GM18517 (cell line): ENCODE data around the gene CLRN2.

Source experiments
- ATAC-seq: cut with Tn5 transposase; IDR thresholded peaks from one replicate; pipeline ENCODE4 v1.9.1; 2021; ENCODE audit warnings: mild to moderate bottlenecking, moderate library complexity; ENCODE audit not compliant: unreplicated experiment

CLRN2 gene, protein sequence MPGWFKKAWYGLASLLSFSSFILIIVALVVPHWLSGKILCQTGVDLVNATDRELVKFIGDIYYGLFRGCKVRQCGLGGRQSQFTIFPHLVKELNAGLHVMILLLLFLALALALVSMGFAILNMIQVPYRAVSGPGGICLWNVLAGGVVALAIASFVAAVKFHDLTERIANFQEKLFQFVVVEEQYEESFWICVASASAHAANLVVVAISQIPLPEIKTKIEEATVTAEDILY

DNA sequence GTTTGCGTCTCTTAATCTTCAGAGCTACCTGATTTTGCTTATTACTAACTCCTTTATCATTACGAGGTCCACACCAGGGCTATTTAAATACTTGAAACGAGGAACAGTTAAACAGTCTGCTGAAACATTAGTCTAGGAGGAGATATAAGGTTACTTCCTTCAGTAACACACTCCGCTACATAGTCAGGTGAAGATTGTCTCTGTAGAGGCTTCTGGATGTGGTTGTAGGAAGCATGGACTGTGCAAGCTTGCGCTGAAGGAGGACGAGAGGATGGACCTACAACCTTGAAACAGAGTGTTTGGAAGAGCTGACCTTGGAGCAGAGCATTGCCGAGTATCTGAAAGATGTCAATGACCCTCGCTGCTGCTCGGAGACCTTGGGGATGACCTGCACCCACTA, at the start of gene CLRN2:
Gene CLRN2 (plus strand): TSS at position 301 of the 400 bp plus-strand sequence. CDS start 102 bp downstream, outside the sequence.
- no peak for ATAC-seq

GRCh38 chr4:17468619-17469221, 46.2 kb upstream of the CLRN2 start:
- no peak for ATAC-seq

GRCh38 chr4:17469931-17470674, 44.9 kb upstream of the CLRN2 start:
- ATAC-seq, result no peak

DNA sequence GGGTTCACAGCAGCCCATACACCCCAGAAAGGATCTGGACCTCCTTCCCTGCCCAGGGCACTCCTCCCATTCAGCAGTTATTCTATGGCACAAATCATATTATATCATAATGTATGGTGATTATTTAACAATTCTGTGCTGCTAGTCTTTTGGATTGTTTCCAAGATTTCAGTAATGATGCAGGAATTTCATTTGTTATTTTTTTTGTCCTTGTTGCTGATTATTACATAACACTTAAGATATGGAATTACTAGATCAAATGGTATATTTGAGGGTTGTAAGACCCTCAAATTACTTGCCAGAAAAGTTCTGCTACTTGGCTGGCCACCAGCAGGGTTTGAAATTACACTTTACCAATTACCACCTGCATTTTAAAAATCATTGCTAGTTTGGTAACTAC, 39.5 kb upstream of the CLRN2 start:
- ATAC-seq, result no peak

DNA sequence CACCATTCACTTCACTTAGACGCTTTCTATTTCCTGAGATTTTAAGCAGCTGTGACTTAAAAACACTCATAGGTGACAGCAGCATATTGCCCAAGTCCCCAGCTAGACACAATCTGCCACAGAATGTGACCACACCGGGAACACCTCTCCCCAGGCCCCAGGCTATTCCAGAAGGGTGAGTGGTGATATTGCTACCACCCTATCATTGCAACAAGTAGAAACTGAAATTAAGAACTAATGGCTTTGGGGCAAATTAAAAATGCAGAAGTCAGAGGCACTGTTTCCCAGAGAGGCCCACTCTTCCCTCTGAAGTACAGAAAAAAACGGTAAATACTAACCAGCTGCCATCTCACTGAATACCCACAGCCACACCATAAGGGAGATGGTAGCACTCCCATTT, 38.1 kb upstream of the CLRN2 start:
- ATAC-seq, result no peak

GRCh38 chr4:17477774-17478472, 37.0 kb upstream of the CLRN2 start:
- no peak for ATAC-seq

DNA sequence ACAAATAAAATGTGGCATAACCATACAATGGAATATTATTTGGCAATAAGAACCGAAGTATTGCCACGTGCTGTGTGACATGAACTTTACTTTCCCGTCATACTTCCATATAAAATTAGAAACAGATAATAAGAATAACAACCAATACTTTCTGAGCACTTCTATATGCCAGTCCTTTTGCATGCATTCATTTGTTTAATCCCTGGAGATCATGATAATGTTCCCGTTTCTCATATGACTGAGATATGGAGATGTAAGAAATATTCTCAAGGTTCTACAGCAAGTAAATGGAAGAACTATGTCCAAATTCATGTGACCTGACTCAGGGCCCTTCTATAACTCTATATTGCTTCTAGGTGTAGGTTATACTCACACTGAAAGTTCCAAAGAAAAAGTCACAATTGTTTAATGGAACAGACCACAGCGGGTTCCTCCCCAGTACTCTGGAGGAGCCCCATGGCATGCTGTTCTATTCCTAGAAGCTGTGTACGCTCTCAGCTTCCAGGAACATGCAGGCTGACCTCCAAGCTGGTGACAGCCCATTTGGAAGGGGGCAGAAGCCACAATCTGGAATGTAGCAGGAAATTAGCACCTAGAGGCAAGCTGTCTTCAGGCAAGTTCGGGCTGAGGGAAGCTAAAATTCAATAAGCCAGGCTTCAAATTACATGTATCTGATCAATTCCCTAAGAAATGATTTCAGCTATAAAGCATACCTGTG, 34.6 kb upstream of the CLRN2 start:
- ATAC-seq, result no peak

- ATAC-seq, result no peak
Observed at GRCh38 chr4:17480955-17481354, 34.0 kb upstream of the CLRN2 start.

DNA sequence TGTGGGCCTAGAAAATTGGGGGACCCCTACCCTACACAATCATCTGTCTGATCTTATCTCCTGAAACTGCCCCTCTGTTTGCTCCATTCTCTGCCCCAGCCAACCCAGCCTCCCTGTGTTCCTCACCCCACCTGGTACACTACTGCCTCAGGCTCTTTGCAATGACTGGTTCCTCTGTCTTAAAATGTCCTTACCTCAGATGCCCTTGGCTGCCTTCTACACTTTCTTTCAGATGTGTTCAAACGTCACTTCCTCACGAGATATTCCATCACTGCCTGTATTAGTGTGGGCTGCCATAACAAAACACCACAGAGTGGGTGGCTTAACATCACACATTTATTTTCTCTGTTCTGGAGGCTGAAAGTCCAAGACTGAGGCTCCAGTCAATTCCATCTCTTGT, 32.2 kb upstream of the CLRN2 start:
- ATAC-seq, result no peak

DNA sequence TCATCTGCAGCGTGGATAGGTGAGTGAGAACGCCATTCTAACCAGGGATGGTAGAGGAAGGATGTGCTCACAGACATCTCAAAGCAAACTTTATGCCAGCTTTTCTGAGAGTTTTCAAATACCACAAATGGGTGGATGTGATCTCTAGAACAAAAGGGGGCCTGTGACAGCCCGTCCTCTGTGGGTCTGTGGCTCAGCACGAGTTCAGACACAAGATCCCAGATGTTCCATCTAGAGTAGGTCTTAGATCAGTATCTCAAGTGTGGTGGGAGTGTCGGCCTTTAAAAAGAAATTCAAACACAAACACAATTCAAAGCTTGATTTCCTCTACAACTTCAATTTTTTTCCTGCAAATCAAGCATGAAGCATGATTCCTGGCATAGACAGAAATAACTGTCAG, 25.8 kb upstream of the CLRN2 start:
- ATAC-seq, result no peak

DNA sequence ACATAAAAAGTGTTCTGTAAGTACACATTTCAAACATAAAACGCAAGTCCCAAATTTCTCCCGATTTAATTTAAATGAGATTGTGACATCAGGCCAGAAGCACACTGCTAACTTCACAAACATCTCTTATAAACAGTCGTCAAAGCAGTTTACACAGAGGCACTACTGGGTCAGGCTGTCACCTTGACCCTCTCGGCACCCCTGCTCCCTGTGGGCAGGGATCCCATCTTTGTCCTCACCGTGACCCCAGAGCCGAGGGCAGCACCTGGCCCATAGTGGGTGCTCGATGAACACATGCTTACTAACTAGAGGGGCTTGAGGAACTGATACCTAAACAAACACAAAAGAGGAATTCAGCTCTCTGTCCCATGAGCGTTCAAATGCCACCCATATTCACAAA, 25.2 kb upstream of the CLRN2 start:
- ATAC-seq, result no peak

GRCh38 chr4:17490575-17491059, 24.3 kb upstream of the CLRN2 start:
- ATAC-seq, result no peak

- no peak for ATAC-seq
Observed at GRCh38 chr4:17491196-17491595, 23.8 kb upstream of the CLRN2 start.

DNA sequence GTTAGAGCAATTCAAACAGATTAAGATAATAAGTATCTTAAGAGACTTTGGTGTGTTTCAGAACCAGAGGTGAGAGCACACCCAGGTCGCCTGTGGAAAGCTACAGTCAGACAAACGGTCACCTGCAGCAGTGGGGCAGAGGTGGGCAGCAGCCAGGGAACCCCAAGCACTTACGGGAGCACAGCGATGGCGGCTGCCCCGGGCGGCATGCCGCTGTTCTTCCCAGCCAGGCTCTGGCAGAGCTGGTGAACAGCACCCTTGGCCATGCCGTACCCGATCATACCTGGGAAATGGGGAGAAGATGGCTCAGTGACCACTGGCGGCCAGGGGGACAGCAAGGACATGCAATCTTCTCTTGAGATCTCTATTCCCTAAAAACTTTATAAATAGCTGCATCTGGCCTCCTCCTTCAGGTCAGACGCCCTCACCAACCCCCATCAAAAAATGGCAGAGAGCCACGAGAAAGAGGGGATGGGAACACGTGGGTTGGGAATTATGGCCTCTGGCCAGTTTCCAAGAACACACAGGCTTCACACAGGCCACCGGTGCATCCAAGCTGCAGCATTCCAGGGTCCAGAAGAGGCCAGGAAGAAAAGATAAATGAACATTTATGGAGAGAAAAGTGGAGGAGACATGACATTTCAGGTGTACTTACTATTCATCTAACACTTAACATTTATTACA, 22.8 kb upstream of the CLRN2 start:
- ATAC-seq, result no peak

DNA sequence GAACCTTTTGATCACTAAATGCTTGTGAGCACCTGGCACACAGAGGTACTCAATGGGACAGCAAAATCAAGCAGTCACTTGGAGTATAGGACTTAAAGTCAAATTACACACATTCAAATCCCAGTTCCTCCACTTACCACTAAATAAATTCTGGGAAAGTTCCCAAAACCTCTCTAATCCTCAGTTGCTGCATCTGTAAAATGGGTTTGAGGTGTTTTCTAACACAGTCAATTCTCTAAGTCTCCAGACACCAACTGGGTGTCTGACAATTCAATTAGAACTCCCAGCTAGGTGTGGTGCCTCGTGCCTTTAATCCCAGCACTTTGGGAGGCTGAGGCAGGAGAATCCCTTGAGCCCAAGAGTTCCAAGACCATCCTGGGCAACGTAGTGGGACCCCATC, 22.1 kb upstream of the CLRN2 start:
- ATAC-seq, result no peak

GRCh38 chr4:17493619-17494018, 21.3 kb upstream of the CLRN2 start:
- no peak for ATAC-seq

DNA sequence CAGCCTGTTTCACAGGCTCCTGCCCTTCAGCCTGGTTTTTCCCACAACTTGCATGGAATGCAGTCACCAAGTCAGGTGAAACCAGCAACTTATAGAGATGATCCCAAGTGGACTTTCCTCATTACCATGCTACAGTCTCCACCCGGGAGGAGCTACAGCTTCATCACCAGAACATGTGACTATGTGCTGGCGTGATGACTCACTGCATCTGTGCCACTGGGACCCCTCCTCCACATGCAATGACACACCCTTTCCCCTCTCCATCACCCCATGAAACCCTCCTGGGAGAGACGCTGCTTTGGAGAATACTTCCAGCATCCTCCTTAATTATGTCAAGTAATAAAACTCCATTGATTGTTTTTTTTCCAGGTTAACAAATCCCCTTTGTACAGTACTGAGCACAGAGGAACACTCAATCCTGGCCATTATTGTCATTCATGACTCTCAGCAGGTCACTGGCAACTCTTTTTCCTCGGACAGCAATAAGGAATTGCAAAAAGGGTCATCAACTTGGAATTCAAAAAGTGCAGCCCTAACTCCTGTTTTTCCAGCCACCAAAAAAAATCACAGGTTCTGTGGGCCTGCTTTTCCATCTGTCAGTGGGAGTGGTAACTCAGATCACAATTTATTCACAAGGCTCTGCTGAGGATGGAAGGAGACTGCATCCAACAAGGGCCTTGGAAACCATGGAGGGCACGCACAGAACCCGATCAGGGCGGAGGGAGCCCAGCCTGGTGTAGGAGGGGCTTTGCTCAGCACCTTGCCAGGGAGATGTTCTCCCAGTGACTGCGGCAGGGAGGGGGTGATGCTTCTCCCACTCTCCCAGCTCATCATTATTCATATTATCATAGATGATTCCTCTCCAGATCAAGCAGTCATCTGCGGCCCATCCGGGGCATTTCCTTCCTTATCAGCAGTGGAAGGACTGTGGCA, 20.4 kb upstream of the CLRN2 start:
- no peak for ATAC-seq

DNA sequence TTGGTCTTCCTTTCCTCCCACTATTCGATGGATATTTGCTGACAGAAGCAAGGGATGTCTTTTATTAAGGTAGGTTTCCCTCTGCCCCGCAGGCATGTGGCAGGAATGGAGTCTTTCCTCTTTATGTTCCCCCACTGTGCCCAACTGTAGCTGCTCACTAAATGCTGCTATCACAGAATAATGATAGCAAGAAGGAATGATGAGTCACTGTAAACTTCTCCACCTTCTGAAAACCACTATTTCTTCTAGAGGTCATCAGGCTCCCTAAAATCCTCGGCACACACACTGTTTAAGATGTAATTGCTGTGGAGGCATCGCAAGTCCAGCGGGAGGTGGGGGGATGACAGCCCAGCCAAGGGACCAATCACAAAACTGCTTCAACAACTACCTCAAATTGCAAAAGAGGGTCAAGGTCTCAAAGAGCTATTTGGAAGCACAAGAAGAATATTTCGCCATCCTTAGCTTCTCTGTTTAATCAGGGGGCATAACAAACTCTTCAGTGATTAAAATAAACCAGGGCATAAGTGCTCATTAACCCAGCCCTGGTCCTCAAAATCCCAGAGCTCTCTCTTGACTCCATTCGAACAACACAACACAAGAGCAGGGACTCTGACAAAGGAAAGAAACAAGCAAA, 17.0 kb upstream of the CLRN2 start:
- no peak for ATAC-seq

- no peak for ATAC-seq
Observed at GRCh38 chr4:17500574-17500973, 14.4 kb upstream of the CLRN2 start.
